Activated CD4-positive, alpha-beta T cell treated with anti-CD3 and anti-CD28 coated beads, Interleukin-2, amount 50 U/mL, for 16 hours (primary cell): ENCODE measurements around the gene ATRIP.
"Not testable (repeated sequence)": the region's sequence is repeated elsewhere in the genome, so short reads cannot be mapped to it uniquely, and the experiment has no call there.

ENCODE experiments used
- DNase-seq: peaks from one replicate; pipeline ENCODE4 v3.0.0-alpha.2; 2020

Gene ATRIP

GRCh38 chr3:48472673-48472922, 26.1 kb downstream of the ATRIP start:
- no peak for DNase-seq

- peak; percentile 98 for DNase-seq
Measured at GRCh38 chr3:48472923-48473616, 26.5 kb downstream of the ATRIP start.

- DNase-seq: no peak
Measured at GRCh38 chr3:48473617-48473952, 27.0 kb downstream of the ATRIP start.

GRCh38 chr3:48474031-48474430, 27.5 kb downstream of the ATRIP start:
- not testable (repeated sequence) for DNase-seq

DNA sequence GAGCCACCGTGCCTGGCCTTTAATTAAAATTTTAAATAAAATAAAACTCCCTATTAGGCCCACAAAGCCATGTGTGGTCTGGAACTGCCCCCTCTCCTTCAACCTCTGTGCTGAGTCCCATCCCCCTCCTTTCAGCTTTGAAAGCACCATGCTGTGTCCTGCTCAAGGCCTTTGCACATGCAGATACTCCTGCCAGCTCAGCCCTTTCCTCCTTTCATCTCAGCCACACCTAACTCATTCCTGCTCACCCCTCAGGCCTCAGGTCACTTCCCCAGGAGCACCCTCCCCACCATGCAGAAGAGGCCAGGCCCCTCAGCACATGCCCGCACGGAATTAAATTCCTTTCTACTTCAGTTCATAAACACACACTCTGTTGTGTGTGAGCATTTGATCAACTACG, 28.1 kb downstream of the ATRIP start:
- no peak for DNase-seq

- no peak for DNase-seq
Measured at GRCh38 chr3:48475188-48475587, 28.7 kb downstream of the ATRIP start.

GRCh38 chr3:48476426-48477053, 30.0 kb downstream of the ATRIP start:
- DNase-seq: no peak

- no peak for DNase-seq
Measured at GRCh38 chr3:48477959-48478520, 31.5 kb downstream of the ATRIP start.

DNA sequence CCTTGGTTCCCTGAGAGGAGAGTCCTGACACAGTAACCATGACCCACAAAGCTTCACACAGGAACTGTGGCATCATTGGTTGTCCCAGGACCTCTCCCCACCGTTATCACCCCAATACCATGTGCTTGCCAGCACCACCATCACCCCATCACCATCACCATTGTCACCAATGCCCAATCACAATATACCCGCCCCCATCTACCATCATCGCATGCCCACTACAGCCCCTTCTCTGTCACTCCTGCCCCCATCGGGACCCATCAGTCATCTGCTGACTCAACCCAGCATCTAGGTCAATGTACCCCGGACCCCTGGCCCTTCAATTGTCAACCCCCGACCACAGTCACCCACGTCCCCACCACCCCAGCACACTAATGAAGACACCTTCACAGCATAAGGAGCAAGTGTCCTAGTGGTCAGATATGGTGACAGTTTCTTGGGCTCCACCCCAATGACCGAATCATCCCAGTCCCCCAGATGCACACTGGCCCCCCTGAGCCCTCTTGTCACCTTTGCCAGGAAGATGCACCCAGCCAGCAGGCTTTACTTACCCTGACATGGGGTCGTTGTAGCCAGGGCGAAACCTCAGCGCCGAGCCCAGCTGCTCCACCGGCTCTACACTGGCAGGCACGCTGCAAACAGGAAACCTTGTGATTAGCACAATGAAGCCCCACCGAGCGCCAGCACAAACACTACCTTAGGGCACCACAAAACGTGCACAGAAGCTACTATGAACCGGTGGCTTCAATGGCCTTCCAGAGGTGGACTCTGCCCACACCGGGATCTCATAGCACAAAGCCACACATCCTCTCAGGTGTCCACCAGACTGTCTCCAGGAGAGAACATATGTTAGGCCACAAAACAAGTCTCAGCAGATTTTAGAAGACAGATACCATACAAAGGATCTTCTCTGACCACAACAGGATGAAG, 32.4 kb downstream of the ATRIP start:
- peak; percentile 68 for DNase-seq

- DNase-seq: not testable (repeated sequence)
Measured at GRCh38 chr3:48480891-48481290, 34.4 kb downstream of the ATRIP start.

DNA sequence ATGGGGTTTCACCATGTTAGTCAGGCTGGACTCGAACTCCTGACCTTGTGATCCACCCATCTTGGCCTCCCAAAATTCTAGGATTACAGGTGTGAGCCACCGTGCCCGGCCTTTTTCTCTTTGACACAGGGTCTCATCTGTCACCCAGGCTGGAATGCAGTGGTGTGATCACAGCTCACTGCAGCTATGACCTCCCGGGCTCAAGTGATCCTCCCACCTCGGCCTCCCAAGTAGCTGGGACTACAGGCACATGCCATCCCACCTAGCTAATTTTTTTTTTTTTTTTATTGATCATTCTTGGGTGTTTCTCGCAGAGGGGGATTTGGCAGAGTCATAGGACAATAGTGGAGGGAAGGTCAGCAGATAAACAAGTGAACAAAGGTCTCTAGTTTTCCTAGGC, 36.3 kb downstream of the ATRIP start:
- not testable (repeated sequence) for DNase-seq

GRCh38 chr3:48486952-48487351, 40.4 kb downstream of the ATRIP start:
- DNase-seq: no peak

DNA sequence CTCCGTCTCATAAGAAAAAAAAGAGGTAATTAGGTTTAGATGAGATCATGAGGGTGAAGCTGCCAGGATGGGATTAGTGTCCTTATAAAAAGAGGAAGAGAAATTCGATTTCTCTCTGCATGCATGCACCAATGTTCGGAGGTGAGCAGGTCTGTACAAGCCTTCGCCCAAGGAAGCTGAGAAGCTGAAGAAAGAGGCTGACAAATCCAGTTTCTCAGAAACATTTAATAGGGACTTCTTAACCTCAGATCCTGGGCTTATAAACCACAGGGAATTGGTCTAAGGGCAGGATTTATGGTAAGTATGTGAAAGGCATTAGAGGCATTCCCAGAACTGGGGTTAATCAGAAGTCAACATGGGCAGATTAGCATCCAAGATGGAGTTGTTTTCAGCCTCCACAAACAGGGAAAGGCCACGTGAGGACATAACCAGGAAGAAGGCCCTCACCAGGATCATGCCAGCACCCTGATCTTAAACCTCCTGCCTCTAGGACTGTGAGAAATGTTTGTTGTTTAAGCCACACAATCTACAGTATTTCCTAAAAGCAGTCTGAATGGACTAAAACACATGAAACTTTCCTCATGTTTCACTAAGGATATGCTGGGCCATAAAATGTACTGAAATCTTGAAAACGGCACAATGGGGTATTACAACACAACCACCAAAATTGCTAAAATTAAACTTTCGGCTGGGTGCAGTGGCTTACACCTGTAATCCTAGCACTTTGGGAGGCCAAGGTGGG, 46.1 kb downstream of the ATRIP start:
- no peak for DNase-seq

DNA sequence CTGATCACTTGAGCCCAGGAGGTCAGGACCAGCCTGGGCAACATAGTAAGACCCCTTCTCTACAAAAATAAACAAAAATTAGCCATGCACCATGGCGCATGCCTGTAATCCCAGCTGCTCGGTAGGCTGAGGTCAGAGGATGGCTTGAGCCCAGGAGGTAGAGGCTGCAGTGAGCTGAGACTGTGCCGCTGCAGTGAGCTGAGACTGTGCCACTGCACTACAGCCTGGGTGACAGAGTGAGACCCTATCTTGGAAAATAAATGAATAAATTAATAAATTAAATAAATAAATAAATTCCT, 46.6 kb downstream of the ATRIP start:
- no peak for DNase-seq

- DNase-seq: no peak
Measured at GRCh38 chr3:48500656-48501055, 54.1 kb downstream of the ATRIP start.

DNA sequence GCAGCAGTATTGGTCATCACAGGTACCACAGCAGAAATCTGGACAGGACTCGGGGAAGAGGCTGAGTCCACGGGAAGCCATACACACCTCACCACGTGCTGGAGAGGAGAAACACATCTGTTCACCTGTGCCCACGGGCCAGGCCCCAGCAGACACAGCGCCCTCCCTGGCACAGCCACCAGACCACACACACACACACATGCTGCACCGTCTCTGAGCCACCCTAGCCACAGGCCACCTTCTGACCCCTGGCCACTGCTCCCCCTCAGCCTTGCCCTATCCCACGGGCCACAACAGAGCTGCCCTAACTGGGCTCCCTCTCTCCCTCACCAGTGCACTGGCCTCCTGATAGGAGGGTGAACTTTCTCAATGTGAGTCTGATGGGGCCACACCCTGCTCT, 54.7 kb downstream of the ATRIP start:
- DNase-seq: no peak

- no peak for DNase-seq
Measured at GRCh38 chr3:48502121-48502520, 55.6 kb downstream of the ATRIP start.

GRCh38 chr3:48502728-48503168, 56.2 kb downstream of the ATRIP start:
- DNase-seq: no peak

GRCh38 chr3:48503401-48504050, 57.0 kb downstream of the ATRIP start:
- DNase-seq: no peak

GRCh38 chr3:48504051-48504946, 57.8 kb downstream of the ATRIP start, which contains the start of gene SHISA5:
TSS of gene SHISA5 (minus strand) at chr3:48504174. CDS start at chr3:48504094, 80 bp downstream.
- peak; percentile 63 for DNase-seq

GRCh38 chr3:48505146-48505545, 58.6 kb downstream of the ATRIP start:
- DNase-seq: no peak
